GM06990 (cell line): ENCODE measurements around the gene CCSER1.
"Not testable (repeated sequence)": the region's sequence is repeated elsewhere in the genome, so short reads cannot be mapped to it uniquely, and the experiment has no call there.

Experiments
- DNase-seq: peaks from one replicate; pipeline ENCODE4 v3.0.0-alpha.2; 2011; ENCODE audit not compliant: insufficient read length; ENCODE audit errors: extremely low read depth
- H3K27me3 ChIP-seq: replicated peaks from 2 replicates; pipeline ENCODE4 v1.6.0; 2011; ENCODE audit warnings: low read length; ENCODE audit not compliant: control insufficient read depth, insufficient read depth
- H3K36me3 ChIP-seq: 2 replicates; pipeline ENCODE4 v1.5.1; 2011; ENCODE audit warnings: low read length; ENCODE audit not compliant: control insufficient read depth, insufficient read depth
- H3K4me3 ChIP-seq: replicated peaks from 2 replicates; pipeline ENCODE4 v1.5.1; 2011; ENCODE audit warnings: low read depth, mild to moderate bottlenecking, control low read depth, low read length
- TF ChIP-seq, protein P1 (sequence below): IDR thresholded peaks from 2 replicates; pipeline ENCODE4 v1.5.1; 2011; ENCODE audit warnings: low read length, control low read depth, mild to moderate bottlenecking, inconsistent platforms; ENCODE audit not compliant: insufficient read depth, poor library complexity, severe bottlenecking

The CCSER1 gene

GRCh38 chr4:90876296-90876695, 749.1 kb downstream of the CCSER1 start:
- Histone ChIP-seq H3K4me3 (no peak overlapping the region), H3K27me3 (no peaks in the 10 kb centered on the region), H3K36me3 (no peaks in the 10 kb centered on the region)
- TF ChIP-seq, protein P1, sequence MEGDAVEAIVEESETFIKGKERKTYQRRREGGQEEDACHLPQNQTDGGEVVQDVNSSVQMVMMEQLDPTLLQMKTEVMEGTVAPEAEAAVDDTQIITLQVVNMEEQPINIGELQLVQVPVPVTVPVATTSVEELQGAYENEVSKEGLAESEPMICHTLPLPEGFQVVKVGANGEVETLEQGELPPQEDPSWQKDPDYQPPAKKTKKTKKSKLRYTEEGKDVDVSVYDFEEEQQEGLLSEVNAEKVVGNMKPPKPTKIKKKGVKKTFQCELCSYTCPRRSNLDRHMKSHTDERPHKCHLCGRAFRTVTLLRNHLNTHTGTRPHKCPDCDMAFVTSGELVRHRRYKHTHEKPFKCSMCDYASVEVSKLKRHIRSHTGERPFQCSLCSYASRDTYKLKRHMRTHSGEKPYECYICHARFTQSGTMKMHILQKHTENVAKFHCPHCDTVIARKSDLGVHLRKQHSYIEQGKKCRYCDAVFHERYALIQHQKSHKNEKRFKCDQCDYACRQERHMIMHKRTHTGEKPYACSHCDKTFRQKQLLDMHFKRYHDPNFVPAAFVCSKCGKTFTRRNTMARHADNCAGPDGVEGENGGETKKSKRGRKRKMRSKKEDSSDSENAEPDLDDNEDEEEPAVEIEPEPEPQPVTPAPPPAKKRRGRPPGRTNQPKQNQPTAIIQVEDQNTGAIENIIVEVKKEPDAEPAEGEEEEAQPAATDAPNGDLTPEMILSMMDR, result no peak
- DNase-seq, result no peak

DNA sequence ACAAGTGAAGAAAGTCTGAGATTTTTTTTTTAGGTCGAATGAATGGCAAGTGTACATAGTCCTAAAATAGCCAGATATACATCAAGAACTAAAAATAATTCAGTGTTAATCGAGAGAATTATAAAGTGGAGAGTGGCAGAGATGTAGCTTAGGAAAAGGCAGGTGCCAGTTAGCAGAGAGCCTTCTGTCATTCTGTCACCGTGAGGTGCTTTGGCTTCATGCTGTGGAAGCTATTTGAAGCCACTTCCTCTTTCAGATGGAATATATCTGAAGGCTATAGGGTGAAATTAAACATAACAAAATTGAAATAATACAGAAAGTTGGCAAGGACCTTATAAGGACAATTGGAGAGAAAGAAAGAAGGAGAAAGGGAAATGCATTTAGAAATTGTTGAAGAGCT, 756.3 kb downstream of the CCSER1 start:
- Histone ChIP-seq H3K27me3 (no peaks in the 10 kb centered on the region), H3K4me3 (no peak overlapping the region), H3K36me3 (no peaks in the 10 kb centered on the region)
- no peak for DNase-seq
- TF ChIP-seq, protein P1, result no peak

DNA sequence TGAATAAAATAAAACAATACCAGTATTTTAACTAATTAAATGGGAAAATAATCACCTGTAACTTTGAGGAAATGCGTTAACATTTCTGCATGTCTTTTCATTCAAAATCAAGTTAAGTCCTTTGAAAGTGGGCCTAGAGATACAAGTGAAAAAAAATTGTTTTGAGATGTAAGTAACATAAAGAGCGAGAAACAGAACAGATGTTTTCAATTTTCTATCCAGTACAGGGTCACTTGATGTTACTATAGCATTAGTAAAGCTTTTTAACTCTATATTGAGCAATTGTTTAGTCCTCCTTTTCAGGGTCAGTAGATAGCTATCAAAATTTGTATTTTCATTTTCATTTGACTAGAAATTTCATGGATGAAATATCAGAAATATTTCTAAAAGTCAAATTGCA, 761.4 kb downstream of the CCSER1 start:
- Histone ChIP-seq H3K27me3 (no peaks in the 10 kb centered on the region), H3K4me3 (no peak overlapping the region), H3K36me3 (no peaks in the 10 kb centered on the region)
- DNase-seq, result no peak
- TF ChIP-seq, protein P1, result no peak

DNA sequence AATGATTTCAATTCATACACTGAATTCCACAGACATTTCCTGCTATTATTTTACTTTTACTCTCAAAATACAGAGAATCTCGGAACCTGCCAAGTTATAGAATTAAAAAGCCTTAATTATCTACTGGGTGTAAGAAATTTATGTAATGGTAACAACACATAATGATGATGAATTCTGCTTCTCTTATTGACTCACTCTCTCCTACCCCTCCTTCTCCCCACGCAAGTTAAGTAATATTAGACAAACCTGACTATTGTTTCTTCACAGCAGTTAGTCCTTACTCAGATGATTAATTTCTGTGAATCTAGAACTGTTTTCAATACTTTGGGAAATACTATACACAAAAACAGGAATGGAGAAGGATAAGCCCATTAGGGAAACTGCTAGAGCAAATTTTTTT, 762.0 kb downstream of the CCSER1 start:
- Histone ChIP-seq H3K36me3 (no peaks in the 10 kb centered on the region), H3K27me3 (no peaks in the 10 kb centered on the region), H3K4me3 (no peak overlapping the region)
- DNase-seq, result no peak
- TF ChIP-seq, protein P1, result no peak

- not testable (repeated sequence) for H3K27me3 ChIP-seq, DNase-seq
These were observed 776.2 kb downstream of the CCSER1 start for GRCh38 chr4:90903413-90903812.

GRCh38 chr4:90904021-90904420, 776.8 kb downstream of the CCSER1 start:
- no peak for DNase-seq
- Histone ChIP-seq H3K4me3 (no peak overlapping the region), H3K36me3 (no peaks in the 10 kb centered on the region), H3K27me3 (no peaks in the 10 kb centered on the region)
- TF ChIP-seq, protein P1, result no peak

More at GRCh38 chr4:90903413-90903812, 776.2 kb downstream of the CCSER1 start:
- H3K4me3 ChIP-seq, H3K36me3 ChIP-seq: not testable (repeated sequence)
